Spleen (tissue), 7 donors: ENCODE data around the gene NAGK.

ENCODE experiments used
- CTCF ChIP-seq, 11 experiments: fragments of 200-600 bp in 7 of 11; fragments of 450-650 bp in 4 of 11; sonication (generic) in 4 of 11; IDR thresholded peaks in 8 of 11; conservative IDR thresholded peaks in 3 of 11; 1 replicate in 7 of 11; 2 replicates in 4 of 11; pipeline versions ENCODE4 v1.4.0 to v1.8.0; 2016 to 2021; ENCODE audit warnings: antibody characterized with exemption in 11 of 11, inconsistent platforms in 4 of 11, mild to moderate bottlenecking in 1 of 11
- POLR2A ChIP-seq, 3 donors: fragments of 450-650 bp; IDR thresholded peaks; one replicate each; pipeline ENCODE4 v1.5.1; 2017; ENCODE audit warnings: antibody characterized with exemption in 3 of 3, mild to moderate bottlenecking in 1 of 3
- donor health status: DM: no; HTN: no; CAD: no; lungs with moderate emphysema.
- donor health status: DM: no; HTN: no; CAD: no.
- donor health status: DM: no; HTN: no; CAD: no.

DNA sequence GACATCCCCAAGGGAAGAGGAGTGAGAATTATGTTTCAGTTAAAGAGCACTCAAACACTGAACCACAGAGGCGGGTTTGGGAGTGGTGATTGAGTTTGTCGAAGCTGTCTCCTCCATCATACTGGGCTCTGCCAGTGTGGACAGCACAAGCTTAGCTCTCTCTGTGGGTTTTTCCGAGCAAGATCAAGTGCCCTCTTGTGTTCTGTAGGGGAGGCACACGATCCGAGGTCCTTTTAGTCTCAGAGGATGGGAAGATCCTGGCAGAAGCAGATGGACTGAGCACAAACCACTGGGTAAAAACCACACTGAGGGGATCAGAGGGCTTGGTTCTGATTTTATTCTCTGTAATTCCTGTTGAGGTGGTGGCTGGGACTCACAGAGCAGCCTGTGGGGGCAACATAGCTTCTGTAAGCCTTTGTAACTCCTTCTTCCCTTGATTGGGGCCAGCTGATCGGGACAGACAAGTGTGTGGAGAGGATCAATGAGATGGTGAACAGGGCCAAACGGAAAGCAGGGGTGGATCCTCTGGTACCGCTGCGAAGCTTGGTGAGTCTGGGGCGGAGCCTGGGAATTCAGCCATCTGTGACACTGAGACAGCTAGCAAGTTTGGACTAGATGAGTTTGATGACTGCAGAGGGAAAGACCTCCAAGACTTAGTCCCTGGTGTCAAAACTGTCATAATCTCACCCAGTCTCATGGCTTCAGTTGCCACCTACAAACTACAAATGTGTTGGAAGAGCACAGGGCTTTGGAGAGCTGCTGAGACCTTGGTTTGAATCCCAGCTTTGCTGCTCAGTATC lies 2.0 kb downstream of the NAGK start:
- TF ChIP-seq CTCF (IDR thresholded peaks at IDR 0.05 in 8 of 11, conservative IDR thresholded peaks at IDR 0.05 in 3 of 11) = peak in 3 of 11 experiments; percentile 6 to 40 (median 21)
- no peak for TF ChIP-seq POLR2A (IDR thresholded peaks at IDR 0.05)
